Activated gamma-delta T cell treated with anti-CD3 and anti-CD28 coated beads, Interleukin-2, amount 50 U/mL, for 16 hours (primary cell): ENCODE data around the gene PLCH1.

Experiments used
- DNase-seq: peaks from one replicate; pipeline ENCODE4 v3.0.0-alpha.2; 2020; ENCODE audit warnings: low read depth

Gene PLCH1

GRCh38 chr3:155604967-155605366 is 139.9 kb downstream of the PLCH1 start:
- no peak for DNase-seq

- DNase-seq: no peak
These were observed 140.7 kb downstream of the PLCH1 start for GRCh38 chr3:155604126-155604525.

- no peak for DNase-seq
These were observed 141.6 kb downstream of the PLCH1 start for GRCh38 chr3:155603302-155603701.

GRCh38 chr3:155602307-155602706 is 142.6 kb downstream of the PLCH1 start:
- DNase-seq: no peak

- no peak for DNase-seq
These were observed 146.2 kb downstream of the PLCH1 start for GRCh38 chr3:155598671-155599070.

- DNase-seq: no peak
These were observed 148.3 kb downstream of the PLCH1 start for GRCh38 chr3:155596615-155597014.

- DNase-seq: no peak
These were observed 149.5 kb downstream of the PLCH1 start for GRCh38 chr3:155595371-155595770.

- DNase-seq: no peak
These were observed 150.2 kb downstream of the PLCH1 start for GRCh38 chr3:155594526-155595187.

- no peak for DNase-seq
These were observed 157.3 kb downstream of the PLCH1 start for GRCh38 chr3:155587581-155587980.

- no peak for DNase-seq
These were observed 159.5 kb downstream of the PLCH1 start for GRCh38 chr3:155585384-155585783.

GRCh38 chr3:155581579-155581978 is 163.3 kb downstream of the PLCH1 start:
- no peak for DNase-seq

GRCh38 chr3:155572085-155572484 is 172.8 kb downstream of the PLCH1 start:
- no peak for DNase-seq

- DNase-seq: no peak
These were observed 176.6 kb downstream of the PLCH1 start for GRCh38 chr3:155568295-155568694.

- no peak for DNase-seq
These were observed 184.3 kb downstream of the PLCH1 start for GRCh38 chr3:155560594-155560993.

- DNase-seq: no peak
These were observed 184.7 kb downstream of the PLCH1 start for GRCh38 chr3:155560135-155560534.

GRCh38 chr3:155556531-155556930 is 188.3 kb downstream of the PLCH1 start:
- no peak for DNase-seq

GRCh38 chr3:155555479-155556060 is 189.3 kb downstream of the PLCH1 start:
- no peak for DNase-seq

GRCh38 chr3:155554777-155555451 is 190.0 kb downstream of the PLCH1 start:
- DNase-seq: no peak

- DNase-seq: no peak
These were observed 191.1 kb downstream of the PLCH1 start for GRCh38 chr3:155553780-155554179.

- no peak for DNase-seq
These were observed 191.5 kb downstream of the PLCH1 start for GRCh38 chr3:155553326-155553725.

GRCh38 chr3:155550391-155550790 is 194.5 kb downstream of the PLCH1 start:
- no peak for DNase-seq

- DNase-seq: no peak
These were observed 195.8 kb downstream of the PLCH1 start for GRCh38 chr3:155549087-155549486.

- DNase-seq: no peak
These were observed 196.7 kb downstream of the PLCH1 start for GRCh38 chr3:155548195-155548594.

- DNase-seq: no peak
These were observed 209.8 kb downstream of the PLCH1 start for GRCh38 chr3:155535098-155535497.
